HG03108 (cell line): Measurements from ENCODE around the gene BCAS3.
"Not testable (repeated sequence)": the region's sequence is repeated elsewhere in the genome, so short reads cannot be mapped to it uniquely, and the experiment has no call there.

Source experiments
- ATAC-seq: cut with Tn5 transposase; IDR thresholded peaks from one replicate; pipeline ENCODE4 v1.9.1; 2021; ENCODE audit warnings: moderate library complexity; ENCODE audit not compliant: unreplicated experiment

Gene BCAS3

DNA sequence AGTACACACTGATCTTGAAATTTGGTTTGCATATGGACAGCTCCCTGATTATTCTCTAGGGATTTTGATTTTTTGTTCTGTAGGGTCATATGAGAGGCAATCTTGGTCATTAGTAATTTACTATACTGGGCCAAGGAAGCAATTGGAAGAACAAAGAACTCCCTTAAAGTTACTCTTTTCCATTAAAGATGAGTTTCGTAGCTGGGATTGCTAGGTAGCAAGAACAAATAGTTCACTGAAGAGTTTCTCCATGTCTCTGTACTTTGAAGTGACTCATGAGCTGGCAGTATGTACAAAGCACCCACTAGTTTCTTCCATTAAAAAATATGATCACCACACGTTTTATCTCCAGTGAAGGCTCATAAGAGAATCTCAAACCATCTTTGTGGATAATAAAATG lies 6.2 kb upstream of the BCAS3 start:
- ATAC-seq, result no peak

DNA sequence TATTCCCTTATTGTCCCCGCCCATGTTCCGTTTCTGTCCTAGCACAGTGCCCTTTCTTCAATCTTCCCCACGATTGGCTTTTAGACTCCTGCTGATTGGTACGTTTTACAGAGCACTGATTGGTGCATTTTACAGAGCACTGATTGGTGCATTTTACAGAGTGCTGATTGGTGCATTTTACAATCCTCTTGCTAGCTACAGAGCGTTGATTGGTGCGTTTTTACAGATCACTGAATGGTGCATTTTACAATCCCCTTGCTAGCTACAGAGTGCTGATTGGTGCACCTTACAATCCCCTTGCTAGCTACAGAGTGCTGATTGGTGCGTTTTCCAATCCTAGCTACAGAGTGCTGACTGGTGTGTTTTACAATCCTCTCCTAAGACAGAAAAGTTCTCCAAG lies 3.0 kb upstream of the BCAS3 start:
- not testable (repeated sequence) for ATAC-seq

GRCh38 chr17:60675997-60676396 lies 1.7 kb upstream of the BCAS3 start:
- ATAC-seq, result no peak

- ATAC-seq, result no peak
Measured at GRCh38 chr17:60676758-60677307, 818 bp upstream of the BCAS3 start.

DNA sequence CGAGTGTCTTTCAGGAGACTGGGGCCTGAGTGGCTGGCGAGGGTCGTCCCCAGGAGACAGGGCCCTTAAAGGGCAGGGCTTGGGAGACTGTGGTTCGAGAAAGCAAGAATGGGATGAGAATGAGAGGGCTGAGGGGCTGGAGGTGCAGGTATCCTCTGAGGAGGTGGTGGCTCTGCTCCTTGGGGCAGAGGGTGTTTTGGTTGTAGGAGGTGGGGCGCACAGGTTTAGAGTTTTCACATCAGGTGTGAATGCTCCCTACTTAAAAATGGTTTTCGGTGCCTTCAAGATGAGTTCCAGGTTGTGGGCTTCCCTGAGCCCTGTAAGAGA lies 430 bp downstream of the BCAS3 start:
- ATAC-seq, result no peak

DNA sequence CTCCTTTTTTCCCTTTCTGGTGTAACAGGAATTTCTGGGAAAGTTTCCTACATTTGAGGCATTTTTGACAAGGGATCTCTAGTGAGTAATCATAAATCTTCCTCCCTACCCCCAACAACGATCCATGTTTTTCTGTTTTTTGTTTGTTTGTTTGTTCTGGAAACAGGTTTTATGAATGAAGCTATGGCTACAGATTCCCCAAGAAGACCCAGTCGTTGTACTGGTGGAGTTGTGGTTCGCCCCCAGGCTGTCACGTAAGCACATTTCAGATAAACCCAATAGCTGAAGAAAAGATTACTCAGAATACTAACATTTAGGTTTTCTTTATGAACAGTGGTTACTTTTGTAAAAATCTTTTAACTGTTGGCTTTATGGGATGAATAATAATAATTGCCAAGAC lies 1.6 kb downstream of the BCAS3 start:
- ATAC-seq, result no peak

DNA sequence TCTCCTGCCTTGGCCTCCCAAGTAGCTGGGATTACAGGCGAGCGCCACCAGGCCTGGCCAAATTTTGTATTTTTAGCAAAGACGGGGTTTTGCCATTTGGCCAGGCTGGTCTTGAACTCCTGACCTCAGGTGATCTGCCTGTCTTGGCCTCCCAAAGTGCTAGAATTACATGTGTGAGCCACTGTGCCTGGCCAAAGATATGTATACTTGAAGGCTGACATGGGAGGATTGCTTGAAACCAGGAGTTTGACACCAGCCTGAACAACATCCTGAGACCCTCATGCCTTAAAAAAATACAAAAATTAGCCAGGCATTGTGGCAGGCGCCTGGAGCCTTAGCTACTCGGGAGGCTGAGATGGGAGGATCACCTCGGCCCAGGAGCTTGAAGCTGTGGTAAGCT lies 3.1 kb downstream of the BCAS3 start:
- ATAC-seq, result no peak

GRCh38 chr17:60685437-60685836 lies 7.8 kb downstream of the BCAS3 start:
- no peak for ATAC-seq

DNA sequence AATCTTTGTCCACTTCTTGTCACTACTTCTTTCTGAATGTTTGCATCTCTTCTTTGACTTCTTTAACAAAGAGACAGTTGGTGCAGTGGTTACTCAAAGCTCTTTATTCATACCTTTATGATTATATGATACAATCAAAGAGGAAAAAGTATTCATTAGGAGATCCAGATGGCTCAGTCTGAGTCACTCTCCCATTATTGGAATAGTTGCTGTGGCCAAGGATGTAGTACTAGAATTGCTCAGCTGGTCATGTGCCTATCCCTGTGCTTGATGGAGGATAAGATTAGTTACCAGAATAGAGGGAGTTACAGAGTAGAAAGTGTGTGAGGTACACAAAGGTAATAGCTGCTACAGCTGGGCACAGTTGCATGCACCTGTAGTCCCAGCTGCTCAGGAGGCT lies 18.3 kb downstream of the BCAS3 start:
- ATAC-seq, result no peak

DNA sequence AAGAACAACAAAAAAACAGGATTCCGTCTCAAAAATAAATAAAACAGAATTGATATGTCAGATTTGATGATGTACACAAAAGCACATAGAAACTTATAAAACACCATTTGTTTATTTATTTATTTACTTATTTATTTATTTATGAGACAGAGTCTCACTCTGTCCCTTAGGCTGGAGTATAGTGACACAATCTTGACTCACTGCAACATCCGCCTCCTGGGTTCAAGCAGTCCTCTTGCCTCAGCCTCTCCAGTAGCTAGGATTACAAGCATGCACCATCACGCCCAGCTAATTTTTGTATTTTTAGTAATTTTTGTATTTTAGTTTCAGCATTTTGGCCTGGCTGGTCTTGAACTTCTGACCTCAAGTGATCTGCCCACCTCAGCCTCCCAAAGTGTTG lies 21.4 kb downstream of the BCAS3 start:
- ATAC-seq, result no peak

GRCh38 chr17:60704170-60704569 lies 26.5 kb downstream of the BCAS3 start:
- no peak for ATAC-seq

GRCh38 chr17:60712675-60713074 lies 35.0 kb downstream of the BCAS3 start:
- ATAC-seq, result no peak

DNA sequence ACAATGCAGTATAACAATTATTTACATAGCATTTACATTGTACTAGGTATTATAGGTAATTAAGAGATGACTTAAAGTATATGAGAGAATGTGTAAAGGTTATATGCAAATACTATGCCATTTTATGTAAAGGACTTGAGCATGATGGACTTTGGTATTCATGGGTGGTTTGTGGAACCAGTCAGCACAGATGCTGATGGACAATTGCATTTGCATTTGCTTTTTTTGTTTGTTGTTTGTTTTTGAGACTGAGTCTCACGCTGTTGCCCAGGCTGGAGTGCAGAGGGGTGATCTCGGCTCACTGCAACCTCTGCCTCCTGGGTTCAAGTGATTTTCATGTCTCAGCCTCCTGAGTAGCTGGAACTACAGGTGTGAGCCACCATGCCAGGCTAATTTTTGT lies 36.0 kb downstream of the BCAS3 start:
- no peak for ATAC-seq

- ATAC-seq, result no peak
Measured at GRCh38 chr17:60716766-60717165, 39.1 kb downstream of the BCAS3 start.

- no peak for ATAC-seq
Measured at GRCh38 chr17:60717814-60718213, 40.2 kb downstream of the BCAS3 start.

- ATAC-seq, result no peak
Measured at GRCh38 chr17:60720763-60721531, 43.3 kb downstream of the BCAS3 start.

DNA sequence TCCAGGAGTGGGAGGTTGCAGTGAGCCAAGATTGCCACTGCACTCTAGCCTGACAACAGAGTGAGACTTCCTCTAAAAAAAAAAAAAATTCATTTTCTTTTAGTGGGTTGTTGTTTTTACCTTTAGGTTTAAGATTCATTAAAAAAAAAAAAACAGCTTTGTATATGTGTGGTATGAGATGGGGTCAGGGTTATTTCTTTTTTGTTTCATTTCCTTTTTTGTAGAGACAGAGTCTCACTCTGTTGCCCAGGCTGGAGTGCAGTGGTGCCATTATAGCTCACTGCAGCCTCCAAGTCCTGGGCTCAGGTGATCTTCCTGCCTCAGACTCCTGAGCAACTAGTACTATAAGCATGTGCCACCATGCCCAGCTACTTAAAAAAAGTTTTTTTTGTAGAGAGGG lies 47.0 kb downstream of the BCAS3 start:
- ATAC-seq, result no peak

DNA sequence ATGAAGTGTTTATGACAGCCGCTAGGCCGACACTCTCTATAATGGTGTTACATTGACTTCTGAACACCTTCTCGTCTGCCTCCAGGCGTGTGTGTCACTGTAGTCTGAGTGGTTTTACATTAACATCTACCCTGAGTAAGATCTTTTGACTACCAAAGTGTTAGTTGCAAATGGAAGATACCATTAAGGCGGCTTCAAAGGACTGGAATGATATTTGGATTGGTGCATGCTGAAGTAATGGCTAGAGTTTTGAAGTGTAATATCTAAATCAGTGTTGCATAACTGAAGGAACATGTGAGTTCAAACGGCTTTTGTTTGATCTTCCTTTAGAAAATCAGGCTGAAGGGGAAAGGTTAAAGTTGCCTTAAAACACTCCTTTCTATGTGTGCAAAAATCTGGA lies 52.2 kb downstream of the BCAS3 start:
- ATAC-seq, result no peak

DNA sequence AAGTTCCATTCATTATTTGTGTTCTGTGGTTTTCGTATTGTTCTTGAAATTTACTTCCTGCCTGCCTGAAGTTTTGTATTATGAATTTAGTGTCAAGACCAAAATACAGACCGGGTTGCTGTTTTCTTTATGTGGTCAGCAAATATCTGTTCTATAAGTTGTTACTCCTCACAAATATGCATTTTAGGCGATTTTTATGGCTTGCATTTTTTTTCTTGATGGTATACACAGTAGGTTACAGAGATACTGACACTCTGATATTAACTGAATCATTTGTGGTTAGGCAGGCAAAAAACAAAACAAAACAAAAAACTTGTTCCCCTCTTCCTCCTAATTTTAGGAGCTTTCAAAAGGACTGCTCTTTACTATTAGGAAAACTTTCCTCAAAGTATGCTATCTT lies 52.6 kb downstream of the BCAS3 start:
- ATAC-seq, result no peak

- no peak for ATAC-seq
Measured at GRCh38 chr17:60738287-60738686, 60.6 kb downstream of the BCAS3 start.

- ATAC-seq, result no peak
Measured at GRCh38 chr17:60740584-60740983, 62.9 kb downstream of the BCAS3 start.

- ATAC-seq, result no peak
Measured at GRCh38 chr17:60741031-60741430, 63.4 kb downstream of the BCAS3 start.

- ATAC-seq, result no peak
Measured at GRCh38 chr17:60743282-60743681, 65.6 kb downstream of the BCAS3 start.
